GM12878 (cell line): Measurements from ENCODE around the gene HOMER2.

Experiments used
- BRCA1 ChIP-seq: IDR thresholded peaks from 2 replicates; pipeline ENCODE4 v1.6.1; 2011; ENCODE audit warnings: low read depth, low read length, improper control_type of control experiment
- CBFB ChIP-seq: IDR thresholded peaks from 2 replicates; pipeline ENCODE4 v1.6.1; 2016; ENCODE audit warnings: antibody characterized with exemption, low read depth
- CHD2 ChIP-seq: IDR thresholded peaks from 2 replicates; pipeline ENCODE4 v1.6.1; 2011; ENCODE audit warnings: low read depth, low read length, improper control_type of control experiment, borderline replicate concordance
- CTCF ChIP-seq, 3 experiments: IDR thresholded peaks in 2 of 3; conservative IDR thresholded peaks in 1 of 3; 2 replicates each; pipeline ENCODE4 v1.5.1; 2011; ENCODE audit warnings: low read depth in 3 of 3, low read length in 3 of 3, mild to moderate bottlenecking in 3 of 3, control low read depth in 2 of 3, moderate library complexity in 2 of 3, inconsistent platforms in 1 of 3, mixed read lengths in 1 of 3; ENCODE audit not compliant: control insufficient read depth in 2 of 3, insufficient read depth in 1 of 3; ENCODE audit errors: extremely low read depth in 1 of 3
- EZH2 ChIP-seq: IDR thresholded peaks from 2 replicates; pipeline ENCODE4 v1.6.1; 2012; ENCODE audit warnings: low read depth, mild to moderate bottlenecking, control low read depth, inconsistent platforms, low read length, borderline replicate concordance; ENCODE audit not compliant: control insufficient read depth
- GABPA ChIP-seq: IDR thresholded peaks from 2 replicates; pipeline ENCODE4 v1.6.1; 2014; ENCODE audit warnings: antibody characterized with exemption, low read depth, mild to moderate bottlenecking, inconsistent platforms
- MAX ChIP-seq: IDR thresholded peaks from 2 replicates; pipeline ENCODE4 v1.6.1; 2012; ENCODE audit warnings: low read depth, low read length, improper control_type of control experiment
- MXI1 ChIP-seq: fragments of 150-350 bp; IDR thresholded peaks from 2 replicates; pipeline ENCODE4 v1.6.1; 2011; ENCODE audit warnings: low read depth, mild to moderate bottlenecking, inconsistent platforms, low read length, improper control_type of control experiment
- MYC ChIP-seq: IDR thresholded peaks from 2 replicates; pipeline ENCODE4 v1.6.1; 2011; ENCODE audit warnings: mild to moderate bottlenecking, low read length, moderate library complexity, inconsistent platforms; ENCODE audit not compliant: insufficient read depth, insufficient replicate concordance, insufficient read length, severe bottlenecking
- POLR2A ChIP-seq: IDR thresholded peaks from 2 replicates; pipeline ENCODE4 v1.6.1; 2011; ENCODE audit warnings: low read depth, mild to moderate bottlenecking, low read length
- RBBP5 ChIP-seq: fragments of 200-600 bp; sonication (generic); conservative IDR thresholded peaks from 2 replicates; pipeline ENCODE4 v1.6.1; 2016
- USF2 ChIP-seq: IDR thresholded peaks from 2 replicates; pipeline ENCODE4 v1.6.1; 2011; ENCODE audit warnings: low read depth, low read length, improper control_type of control experiment, borderline replicate concordance
- ZBTB40 ChIP-seq: fragments of 450-650 bp; IDR thresholded peaks from 2 replicates; pipeline ENCODE4 v1.6.1; 2016; ENCODE audit warnings: mild to moderate bottlenecking, moderate library complexity, borderline replicate concordance
- ZSCAN29 ChIP-seq: fragments of 450-650 bp; IDR thresholded peaks from 2 replicates; pipeline ENCODE4 v1.6.1; 2017; ENCODE audit warnings: mild to moderate bottlenecking, moderate library complexity

GRCh38 chr15:82914396-82914795 lies 38.1 kb downstream of the HOMER2 start:
- TF ChIP-seq CTCF (IDR thresholded peaks at IDR 0.05 in 2 of 3, conservative IDR thresholded peaks at IDR 0.05 in 1 of 3; ENCODE audit: control insufficient read depth in 2 of 3, extremely low read depth in 1 of 3, insufficient read depth in 1 of 3, low read depth in 3 of 3, low read length in 3 of 3) (no peak), CBFB (no peak), POLR2A (no peak), ZBTB40 (no peak), USF2 (no peak), EZH2 (no peak), CHD2 (no peak), MAX (no peak), RBBP5 (no peak), ZSCAN29 (no peak), MYC (no peak), BRCA1 (no peak), MXI1 (no peak), GABPA (no peak)
